Duodenal mucosa (tissue), 2 donors: ENCODE data around the gene GRHL1.
"Not testable (repeated sequence)": the region's sequence is repeated elsewhere in the genome, so short reads cannot be mapped to it uniquely, and the experiment has no call there.

Source experiments
- H3K27ac ChIP-seq: one replicate; pipeline ENCODE4 v1.7.0; 2013; ENCODE audit warnings: low read depth, low read length
- H3K27me3 ChIP-seq, 2 donors: one replicate each; pipeline ENCODE4 v1.7.0; 2013; ENCODE audit warnings: low read length in 2 of 2, control low read depth in 1 of 2; ENCODE audit not compliant: insufficient read depth in 2 of 2, control insufficient read depth in 1 of 2
- H3K36me3 ChIP-seq, 2 donors: one replicate each; pipeline ENCODE4 v1.7.0; 2013; ENCODE audit warnings: low read length in 2 of 2, control low read depth in 1 of 2; ENCODE audit not compliant: insufficient read depth in 2 of 2, control insufficient read depth in 1 of 2
- H3K4me1 ChIP-seq, 2 donors: one replicate each; pipeline ENCODE4 v1.7.0; 2013; ENCODE audit warnings: low read length in 2 of 2, control low read depth in 1 of 2; ENCODE audit not compliant: insufficient read depth in 2 of 2, control insufficient read depth in 1 of 2
- H3K4me3 ChIP-seq, 2 donors: one replicate each; pipeline ENCODE4 v1.7.0; 2013; ENCODE audit warnings: low read length in 2 of 2, low read depth in 1 of 2
- H3K9ac ChIP-seq, 2 donors: one replicate each; pipeline ENCODE4 v1.7.0; 2013; ENCODE audit warnings: low read length in 2 of 2, low read depth in 1 of 2
- H3K9me3 ChIP-seq, 2 donors: one replicate each; pipeline ENCODE4 v1.7.0; 2013; ENCODE audit warnings: low read length in 2 of 2, control low read depth in 1 of 2; ENCODE audit not compliant: control insufficient read depth in 1 of 2

The GRHL1 gene

DNA sequence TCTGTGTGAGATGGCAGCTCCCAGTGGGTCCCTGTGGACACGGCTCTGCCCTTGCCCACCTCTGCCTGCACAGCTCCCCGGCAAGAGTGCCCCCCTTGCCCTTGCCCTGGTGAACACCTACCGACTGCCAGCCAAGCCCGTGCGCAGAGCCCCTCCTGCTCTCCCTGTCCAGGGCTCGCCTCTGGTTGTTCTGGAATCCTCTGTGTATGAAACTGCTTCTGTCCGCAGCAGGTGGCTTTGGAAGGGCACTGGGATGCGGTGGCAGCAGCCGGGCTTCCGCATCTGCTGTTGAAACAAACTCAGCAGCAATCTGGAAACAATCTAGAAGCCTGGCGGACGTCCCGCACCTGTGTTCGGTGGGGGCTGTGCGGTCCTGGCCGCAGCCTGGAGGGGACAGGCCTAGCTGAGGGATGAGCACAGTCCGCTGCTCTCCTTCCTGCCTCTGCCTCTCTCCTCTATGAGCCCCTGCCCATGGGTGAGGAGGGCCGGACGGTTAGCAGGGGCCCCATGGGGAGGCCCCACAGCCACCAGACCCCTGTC is 57.8 kb downstream of the GRHL1 start:
- Histone ChIP-seq H3K9ac (no peak overlapping the region), H3K36me3 (no peaks in the 10 kb centered on the region), H3K9me3 (no peaks in the 10 kb centered on the region), H3K4me3 (no peak overlapping the region), H3K27me3 (no peaks in the 10 kb centered on the region), H3K27ac (no peak overlapping the region), H3K4me1 (peaks cover 14 to 19% of the 10 kb centered on the region in 2 donors)

DNA sequence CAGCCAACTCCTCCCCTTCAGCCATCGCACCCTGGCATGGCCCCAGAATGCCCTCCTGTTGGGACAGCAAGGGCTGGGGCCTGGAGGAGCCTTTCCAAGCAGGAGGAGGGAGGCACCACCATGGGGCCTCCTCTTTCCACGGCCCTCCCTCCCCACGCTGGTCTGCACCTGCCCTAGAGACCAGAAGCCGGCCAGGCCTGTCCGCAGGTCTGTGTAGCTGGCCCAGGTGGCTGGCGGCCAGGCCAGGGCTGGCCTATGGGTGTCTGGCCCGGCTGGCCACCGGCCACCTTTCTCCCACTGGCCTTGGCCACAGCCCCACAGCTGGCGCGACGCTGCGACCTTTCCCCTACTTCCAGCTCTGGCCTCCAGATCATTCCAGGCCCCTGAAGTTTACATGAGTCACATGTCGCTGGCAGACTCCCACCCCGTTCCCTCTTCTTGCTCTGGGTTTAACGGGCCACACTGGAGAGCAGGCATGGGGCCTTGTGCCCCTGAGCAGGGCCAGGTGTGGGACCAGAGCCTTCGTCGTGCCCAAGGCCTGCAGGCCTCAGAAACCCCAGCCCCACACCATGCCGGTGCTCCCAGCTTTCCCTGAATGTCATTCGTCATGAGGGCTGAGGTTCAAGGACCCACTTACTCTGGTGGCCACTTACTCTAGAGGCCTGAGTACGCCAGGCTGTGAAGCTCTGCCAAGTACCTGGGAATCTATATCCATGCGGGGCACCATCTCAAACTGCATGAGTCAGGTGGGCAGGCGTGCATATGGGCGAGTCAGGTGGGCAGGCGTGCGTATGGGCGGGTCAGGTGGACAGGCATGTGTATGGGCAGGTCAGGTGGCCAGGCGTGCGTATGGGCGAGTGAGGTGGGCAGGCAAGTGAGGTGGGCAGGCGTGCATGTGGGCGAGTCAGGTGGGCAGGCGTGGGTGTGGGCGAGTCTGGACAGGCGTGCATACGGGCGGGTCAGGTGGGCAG is 58.6 kb downstream of the GRHL1 start:
- Histone ChIP-seq H3K27me3 (no peaks in the 10 kb centered on the region), H3K4me1 (peaks cover 14 to 19% of the 10 kb centered on the region in 2 donors), H3K9ac (no peak overlapping the region), H3K9me3 (no peaks in the 10 kb centered on the region), H3K4me3 (no peak overlapping the region), H3K27ac (no peak overlapping the region), H3K36me3 (no peaks in the 10 kb centered on the region)

GRCh38 chr2:10010861-10011605 is 59.5 kb downstream of the GRHL1 start:
- not testable (repeated sequence) for H3K9me3 ChIP-seq, H3K27ac ChIP-seq, H3K36me3 ChIP-seq, H3K27me3 ChIP-seq, H3K4me3 ChIP-seq, H3K9ac ChIP-seq
- peaks cover 14 to 19% of the 10 kb centered on the region in 2 donors for H3K4me1 ChIP-seq

- not testable (repeated sequence) for H3K9me3 ChIP-seq, H3K9ac ChIP-seq, H3K4me3 ChIP-seq, H3K36me3 ChIP-seq, H3K27ac ChIP-seq, H3K27me3 ChIP-seq
- peaks cover 14 to 19% of the 10 kb centered on the region in 2 donors for H3K4me1 ChIP-seq
Observed at GRCh38 chr2:10011606-10012325, 60.3 kb downstream of the GRHL1 start.

GRCh38 chr2:10012366-10012962 is 61.0 kb downstream of the GRHL1 start:
- peaks cover 14 to 19% of the 10 kb centered on the region in 2 donors for H3K4me1 ChIP-seq
- H3K9ac ChIP-seq, H3K27ac ChIP-seq, H3K27me3 ChIP-seq, H3K9me3 ChIP-seq, H3K36me3 ChIP-seq, H3K4me3 ChIP-seq: not testable (repeated sequence)

DNA sequence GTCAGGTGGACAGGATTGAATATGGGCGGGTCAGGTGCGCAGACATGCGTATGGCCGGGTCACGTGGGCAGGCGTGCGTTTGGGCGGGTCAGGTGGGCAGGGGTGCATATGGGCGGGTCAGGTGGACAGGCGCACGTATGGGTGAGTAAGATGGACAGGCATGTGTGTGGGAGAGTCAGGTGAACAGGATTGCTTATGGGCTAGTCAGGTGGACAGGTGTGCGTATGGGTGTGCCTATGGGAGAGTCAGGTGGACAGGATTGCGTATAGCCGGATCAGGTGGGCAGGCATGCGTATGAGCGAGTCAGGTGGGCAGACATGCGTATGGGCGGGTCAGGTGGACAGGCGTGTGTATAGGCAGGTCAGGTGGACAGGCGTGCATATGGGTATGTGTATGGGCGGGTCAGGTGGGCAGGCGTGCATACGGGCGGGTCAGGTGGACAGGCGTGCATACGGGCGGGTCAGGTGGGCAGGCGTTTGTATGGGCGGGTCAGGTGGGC is 61.5 kb downstream of the GRHL1 start:
- Histone ChIP-seq H3K27me3 (no peaks in the 10 kb centered on the region), H3K36me3 (no peaks in the 10 kb centered on the region), H3K9ac (no peak overlapping the region), H3K9me3 (no peaks in the 10 kb centered on the region), H3K27ac (no peak overlapping the region), H3K4me1 (peaks cover 10 to 18% of the 10 kb centered on the region in 2 donors), H3K4me3 (no peak overlapping the region)

DNA sequence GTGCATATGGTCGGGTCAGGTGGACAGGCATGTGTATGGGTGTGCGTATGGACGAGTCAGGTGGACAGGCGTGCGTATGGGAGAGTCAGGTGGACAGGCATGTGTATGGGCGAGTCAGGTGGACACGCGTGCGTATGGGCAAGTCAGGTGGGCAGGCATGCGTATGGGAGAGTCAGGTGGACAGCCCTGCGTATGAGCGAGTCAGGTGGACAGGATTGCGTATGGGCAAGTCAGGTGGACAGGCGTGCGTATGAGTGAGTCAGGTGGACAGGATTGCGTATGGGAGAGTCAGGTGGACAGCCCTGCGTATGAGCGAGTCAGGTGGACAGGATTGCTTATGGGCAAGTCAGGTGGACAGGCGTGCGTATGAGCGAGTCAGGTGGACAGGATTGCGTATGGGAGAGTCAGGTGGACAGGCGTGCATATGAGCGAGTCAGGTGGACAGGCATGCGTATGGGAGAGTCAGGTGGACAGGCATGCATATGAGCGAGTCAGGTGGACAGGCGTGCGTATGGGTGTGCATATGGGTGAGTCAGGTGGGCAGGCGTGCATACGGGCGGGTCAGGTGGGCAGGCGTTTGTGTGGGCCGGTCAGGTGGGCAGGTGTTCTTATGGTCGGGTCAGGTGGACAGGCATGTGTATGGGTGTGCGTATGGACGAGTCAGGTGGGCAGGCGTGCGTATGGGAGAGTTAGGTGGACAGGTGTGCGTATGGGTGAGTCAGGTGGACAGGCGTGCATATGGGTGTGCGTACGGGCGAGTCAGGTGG is 62.3 kb downstream of the GRHL1 start:
- peaks cover 4 to 16% of the 10 kb centered on the region in 2 donors for H3K4me1 ChIP-seq
- H3K27me3 ChIP-seq, H3K9me3 ChIP-seq, H3K27ac ChIP-seq, H3K36me3 ChIP-seq, H3K4me3 ChIP-seq, H3K9ac ChIP-seq: not testable (repeated sequence)

DNA sequence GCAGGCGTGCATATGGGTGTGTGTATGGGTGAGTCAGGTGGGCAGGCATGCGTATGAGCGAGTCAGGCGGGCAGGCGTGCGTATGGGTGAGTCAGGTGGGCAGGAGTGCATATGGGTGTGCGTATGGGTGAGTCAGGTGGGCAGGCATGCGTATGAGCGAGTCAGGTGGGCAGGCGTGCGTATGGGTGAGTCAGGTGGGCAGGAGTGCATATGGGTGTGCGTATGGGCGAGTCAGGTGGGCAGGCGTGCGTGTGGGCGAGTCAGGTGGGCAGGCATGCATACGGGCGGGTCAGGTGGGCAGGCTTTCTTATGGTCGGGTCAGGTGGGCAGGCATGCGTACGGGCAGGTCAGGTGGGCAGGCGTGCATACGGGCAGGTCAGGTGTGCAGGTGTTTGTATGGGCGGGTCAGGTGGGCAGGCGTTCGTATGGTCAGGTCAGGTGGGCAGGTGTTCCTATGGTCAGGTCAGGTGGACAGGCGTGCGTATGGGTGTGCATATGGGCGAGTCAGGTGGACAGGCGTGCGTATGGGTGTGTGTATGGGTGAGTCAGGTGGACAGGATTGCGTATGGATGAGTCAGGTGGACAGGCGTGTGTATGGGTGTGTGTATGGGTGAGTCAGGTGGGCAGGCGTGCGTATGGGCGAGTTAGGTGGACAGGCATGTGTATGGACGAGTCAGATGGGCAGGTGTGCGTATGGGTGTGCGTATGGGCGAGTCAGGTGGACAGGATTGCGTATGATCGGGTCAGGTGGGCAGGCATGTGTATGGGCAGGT is 63.1 kb downstream of the GRHL1 start:
- Histone ChIP-seq H3K4me1 (peaks cover 0 to 10% of the 10 kb centered on the region in 2 donors), H3K9ac (no peak overlapping the region), H3K27ac (no peak overlapping the region), H3K9me3 (no peaks in the 10 kb centered on the region), H3K27me3 (no peaks in the 10 kb centered on the region), H3K4me3 (no peak overlapping the region), H3K36me3 (no peaks in the 10 kb centered on the region)
